Activated naive CD4-positive, alpha-beta T cell (primary cell): ENCODE data around the gene CA10.

Experiments
- DNase-seq, 4 experiments: peaks; one replicate each; lab custom pipeline; 2025; lab: John Stamatoyannopoulos, UW

Gene CA10

GRCh38 chr17:52158450-52159042 is at the start of gene CA10:
Gene CA10, minus strand, starts transcription at chr17:52158714.
- no peak for DNase-seq

GRCh38 chr17:52207796-52208195 is 49.3 kb upstream of the CA10 start:
- no peak for DNase-seq

GRCh38 chr17:52202520-52203080 is 44.1 kb upstream of the CA10 start:
- no peak for DNase-seq

- DNase-seq = no peak
Observed at GRCh38 chr17:52201767-52202519, 43.4 kb upstream of the CA10 start.

- DNase-seq = no peak
Observed at GRCh38 chr17:52191491-52191890, 33.0 kb upstream of the CA10 start.

- no peak for DNase-seq
Observed at GRCh38 chr17:52181782-52182181, 23.3 kb upstream of the CA10 start.

GRCh38 chr17:52178012-52178411 is 19.5 kb upstream of the CA10 start:
- no peak for DNase-seq

GRCh38 chr17:52170963-52171572 is 12.6 kb upstream of the CA10 start:
- no peak for DNase-seq

GRCh38 chr17:52160136-52160567 is 1.6 kb upstream of the CA10 start:
- no peak for DNase-seq

- DNase-seq = no peak
Observed at GRCh38 chr17:52159246-52160135, 977 bp upstream of the CA10 start.

- DNase-seq = no peak
Observed at GRCh38 chr17:52157603-52158449, 688 bp downstream of the CA10 start.

- no peak for DNase-seq
Observed at GRCh38 chr17:52156576-52157570, 1.6 kb downstream of the CA10 start.

GRCh38 chr17:52155301-52155700 is 3.2 kb downstream of the CA10 start:
- no peak for DNase-seq

GRCh38 chr17:52154466-52154865 is 4.0 kb downstream of the CA10 start:
- no peak for DNase-seq

GRCh38 chr17:52150935-52151334 is 7.6 kb downstream of the CA10 start:
- no peak for DNase-seq

GRCh38 chr17:52149626-52150025 is 8.9 kb downstream of the CA10 start:
- no peak for DNase-seq

GRCh38 chr17:52148969-52149351 is 9.6 kb downstream of the CA10 start:
- no peak for DNase-seq

GRCh38 chr17:52148288-52148968 is 10.1 kb downstream of the CA10 start:
- no peak for DNase-seq

- DNase-seq = no peak
Observed at GRCh38 chr17:52147872-52148271, 10.6 kb downstream of the CA10 start.
